Panc1 (cell line): ENCODE data around the gene NT5C. TPM values are rescaled to one million over a fixed set of nuclear protein-coding genes. Genes with fewer than 3 reads are reported as not detected.
"Not testable (repeated sequence)": the region's sequence is repeated elsewhere in the genome, so short reads cannot be mapped to it uniquely, and the experiment has no call there.

ENCODE experiments used
- ATAC-seq: fragments of 200-7000 bp; cut with Tn5 transposase; 2 replicates; pipeline ENCODE4 v1.9.1; 2020; ENCODE audit warnings: mild to moderate bottlenecking, moderate library complexity
- BruUV-seq: library from RNA; stranded (reverse); fragments of 400-500 nt; replicated peaks from 2 replicates; lab custom pipeline; 2021; lab: Mats Ljungman, UMichigan
- CTCF ChIA-PET: fragments of 300-600 bp; sonication (Branson Sonifier 250); formaldehyde crosslinking; loops from one replicate; lab custom pipeline; 2022; ENCODE audit warnings: antibody characterized with exemption; lab: Charles Lee
- POLR2A ChIA-PET: fragments of 300-600 bp; sonication (Branson Sonifier 250); formaldehyde crosslinking; loops from one replicate; lab custom pipeline; 2022; ENCODE audit warnings: antibody characterized with exemption; lab: Charles Lee
- DNase-seq: peaks from one replicate; pipeline ENCODE4 v3.0.0-alpha.2; 2010; ENCODE audit warnings: low read depth, low spot score
- H3K27ac ChIP-seq: 2 replicates; pipeline ENCODE4 v1.5.1; 2011; ENCODE audit warnings: mild to moderate bottlenecking, low read length, inconsistent platforms
- H3K27me3 ChIP-seq: fragments of 200-500 bp; sonication (Bioruptor generic); 2 replicates; pipeline ENCODE4 v1.6.0; 2014; ENCODE audit warnings: low read length, inconsistent platforms; ENCODE audit not compliant: control insufficient read depth, insufficient read depth
- H3K36me3 ChIP-seq: fragments of 200-500 bp; sonication (Bioruptor generic); 2 replicates; pipeline ENCODE4 v1.5.1; 2014; ENCODE audit warnings: inconsistent platforms, mild to moderate bottlenecking, low read length, moderate library complexity; ENCODE audit not compliant: control insufficient read depth, insufficient read depth
- H3K4me1 ChIP-seq: 2 replicates; pipeline ENCODE4 v1.5.1; 2011; ENCODE audit warnings: inconsistent platforms, mild to moderate bottlenecking, low read length, moderate library complexity; ENCODE audit not compliant: control insufficient read depth, insufficient read depth
- H3K4me3 ChIP-seq, 2 experiments: 2 replicates each; pipeline ENCODE4 v1.5.1; 2011 to 2012; ENCODE audit warnings: low read depth in 2 of 2, low read length in 2 of 2, mild to moderate bottlenecking in 2 of 2, inconsistent platforms in 1 of 2, moderate library complexity in 1 of 2
- H3K9me3 ChIP-seq: fragments of 200-500 bp; sonication (Bioruptor generic); 2 replicates; pipeline ENCODE4 v1.5.1; 2014; ENCODE audit warnings: low read depth, mild to moderate bottlenecking, inconsistent platforms, low read length, moderate library complexity; ENCODE audit not compliant: control insufficient read depth, insufficient read depth
- CTCF ChIP-seq: fragments of 450-650 bp; IDR thresholded peaks from 2 replicates; pipeline ENCODE4 v1.5.1; 2017; ENCODE audit warnings: mild to moderate bottlenecking
- POLR2AphosphoS5 ChIP-seq: IDR thresholded peaks from 2 replicates; pipeline ENCODE4 v1.6.1; 2012; ENCODE audit warnings: mild to moderate bottlenecking, low read depth, low read length, moderate library complexity
- REST ChIP-seq, 2 experiments: IDR thresholded peaks; 2 replicates each; pipeline ENCODE4 v1.6.1; 2011 to 2012; ENCODE audit warnings: low read depth in 2 of 2, control low read depth in 1 of 2, low read length in 1 of 2, mild to moderate bottlenecking in 1 of 2, moderate library complexity in 1 of 2; ENCODE audit not compliant: insufficient read depth in 1 of 2
- SIN3A ChIP-seq: IDR thresholded peaks from 2 replicates; pipeline ENCODE4 v1.6.1; 2012; ENCODE audit warnings: low read depth, mild to moderate bottlenecking, low read length, moderate library complexity, borderline replicate concordance; ENCODE audit not compliant: insufficient read depth
- TCF7L2 ChIP-seq: IDR thresholded peaks from 2 replicates; pipeline ENCODE4 v1.6.1; 2011; ENCODE audit warnings: mild to moderate bottlenecking, low read depth, low read length, inconsistent platforms
- in situ Hi-C: cut with HindIII; loops from 2 replicates; pipeline ENCODE4 v1.10.0; 2016; ENCODE audit warnings: low sequenced_read_pairs, low pct_unique_long_range_greater_than_20kb
- intact Hi-C: fragments of 100-400 bp; cut with micrococcal nuclease; formaldehyde crosslinking; loops from one replicate; pipeline ENCODE4 v1.10.0; 2022; ENCODE audit not compliant: unreplicated experiment
- total RNA-seq: library from RNA; stranded (reverse); gene quantifications from one replicate; pipeline ENCODE4 v1.2.1, GENCODE V29; 2021; ENCODE audit not compliant: unreplicated experiment

NT5C gene
- total RNA-seq, 1 experiment from 2014 or later = 63.4 TPM

- Histone ChIP-seq H3K36me3 (peaks cover 11% of the 10 kb centered on the region; the same call in 1 of the 2 replicates), H3K4me1 (no peaks in the 10 kb centered on the region), H3K9me3 (no peaks in the 10 kb centered on the region), H3K27ac (no peak overlapping the region), H3K4me3 (no peak overlapping the region), H3K27me3 (no peaks in the 10 kb centered on the region)
- CTCF ChIA-PET = interaction anchor here (0.7 kb wide), 1 partner anchor 114 kb away, joined by 6 read pairs; no protein-coding TSS in a partner anchor
- intact Hi-C loops = no loop called here
- no peak for TF ChIP-seq POLR2AphosphoS5
- no peak for TF ChIP-seq CTCF
- no peak for TF ChIP-seq SIN3A
- TF ChIP-seq TCF7L2 = no peak
- no peak for TF ChIP-seq REST (IDR thresholded peaks at IDR 0.05; ENCODE audit: insufficient read depth in 1 of 2, low read depth in 2 of 2, low read length in 1 of 2)
- in situ Hi-C loops = no loop called here
- POLR2A ChIA-PET = no interaction called here
- ATAC-seq (no peak), DNase-seq (no peak)
- BruUV-seq = no TSS peak
These were observed 37.5 kb upstream of the NT5C start for GRCh38 chr17:75168998-75169397.

- intact Hi-C loops = not testable (repeated sequence)
- POLR2A ChIA-PET = interaction anchor here (0.6 kb wide), 1 partner anchor 19 kb away, joined by 4 read pairs; no protein-coding TSS in a partner anchor
These were observed 33.1 kb upstream of the NT5C start for GRCh38 chr17:75164606-75165005.

DNA sequence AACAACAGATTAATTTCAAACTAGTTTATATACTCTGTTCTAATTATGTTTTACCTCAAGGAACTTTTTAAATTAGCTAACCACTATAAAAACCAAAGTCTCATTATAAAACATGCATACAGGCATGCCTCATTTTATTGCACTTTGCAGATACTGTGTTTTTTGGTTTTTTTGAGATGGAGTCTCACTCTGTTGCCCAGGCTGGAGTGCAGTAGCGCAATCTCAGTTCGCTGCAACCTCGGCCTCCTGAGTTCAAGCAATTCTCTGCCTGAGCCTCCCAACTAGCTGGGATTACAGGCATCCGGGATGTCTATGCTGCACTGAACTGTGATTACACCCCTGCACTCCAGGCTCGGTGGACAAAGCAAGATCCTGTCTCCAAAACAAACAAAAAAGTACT lies 31.5 kb upstream of the NT5C start:
- no TSS peak for BruUV-seq
- POLR2A ChIA-PET = no interaction called here

More at GRCh38 chr17:75164606-75165005, 33.1 kb upstream of the NT5C start:
- DNase-seq, ATAC-seq, H3K4me3 ChIP-seq, BruUV-seq, H3K4me1 ChIP-seq, H3K27me3 ChIP-seq, H3K9me3 ChIP-seq, H3K36me3 ChIP-seq, in situ Hi-C loops, H3K27ac ChIP-seq: not testable (repeated sequence)
- CTCF ChIA-PET = interaction anchor here (0.7 kb wide), 1 partner anchor 325 kb away, joined by 9 read pairs; no protein-coding TSS in a partner anchor

More for the DNA sequence above, 31.5 kb upstream of the NT5C start:
- TF ChIP-seq REST (IDR thresholded peaks at IDR 0.05; ENCODE audit: insufficient read depth in 1 of 2, low read depth in 2 of 2, low read length in 1 of 2) (no peak), TCF7L2 (no peak), CTCF (no peak), SIN3A (no peak), POLR2AphosphoS5 (no peak)
- Histone ChIP-seq H3K4me3 (no peak overlapping the region), H3K4me1 (peaks cover 22% of the 10 kb centered on the region), H3K36me3 (peaks cover 5% of the 10 kb centered on the region; the same call in 1 of the 2 replicates), H3K27ac (no peak overlapping the region), H3K27me3 (no peaks in the 10 kb centered on the region), H3K9me3 (no peaks in the 10 kb centered on the region)
- DNase-seq (no peak), ATAC-seq (no peak)
- CTCF ChIA-PET = no interaction called here
- in situ Hi-C loops (no loop called here), intact Hi-C loops (no loop called here)
